Measurements from ENCODE around the gene LYSMD4.

LYSMD4 gene

DNA sequence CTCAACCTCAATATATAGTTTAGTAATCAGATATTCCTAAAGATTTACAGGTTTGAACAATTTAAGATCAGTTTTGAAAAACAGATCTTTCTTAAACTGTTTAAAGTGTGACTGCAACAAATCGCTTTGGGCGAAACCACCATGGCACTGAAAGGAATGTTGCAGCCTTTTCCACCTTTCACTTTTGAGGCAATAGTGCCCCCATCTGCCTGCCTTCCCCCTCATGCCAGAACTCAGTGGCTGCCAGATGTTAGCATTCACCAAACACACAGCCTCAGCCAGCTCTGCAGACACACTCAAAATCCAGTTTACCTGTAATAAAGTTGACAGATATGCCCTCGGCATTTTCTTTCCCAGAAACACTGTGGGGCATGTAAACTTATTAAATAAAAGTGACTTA lies 3.3 kb downstream of the LYSMD4 start:
- peaks cover 10% of the 10 kb centered on the region for H3K36me3 ChIP-seq (ENCODE audit: insufficient read depth, low read length)
- peak overlapping the region; percentile 49 for H3K4me2 ChIP-seq (ENCODE audit: low read length)
- peaks cover 23% of the 10 kb centered on the region for H3K4me1 ChIP-seq (ENCODE audit: control insufficient read depth, insufficient read depth, low read length)
- no peaks in the 10 kb centered on the region for H3K27me3 ChIP-seq (ENCODE audit: control insufficient read depth, insufficient read depth, low read length)
- H3K9ac ChIP-seq (ENCODE audit: low read depth, low read length), result peak overlapping the region; percentile 15
- H3K4me3 ChIP-seq (ENCODE audit: low read length), result no peak overlapping the region
- no peaks in the 10 kb centered on the region for H3K9me3 ChIP-seq (replicated peaks; ENCODE audit: low read length)

GRCh38 chr15:99729327-99729726 lies 3.9 kb downstream of the LYSMD4 start:
- Histone ChIP-seq H3K9ac (ENCODE audit: low read depth, low read length) (peak overlapping the region; percentile 15), H3K4me3 (ENCODE audit: low read length) (no peak overlapping the region)

DNA sequence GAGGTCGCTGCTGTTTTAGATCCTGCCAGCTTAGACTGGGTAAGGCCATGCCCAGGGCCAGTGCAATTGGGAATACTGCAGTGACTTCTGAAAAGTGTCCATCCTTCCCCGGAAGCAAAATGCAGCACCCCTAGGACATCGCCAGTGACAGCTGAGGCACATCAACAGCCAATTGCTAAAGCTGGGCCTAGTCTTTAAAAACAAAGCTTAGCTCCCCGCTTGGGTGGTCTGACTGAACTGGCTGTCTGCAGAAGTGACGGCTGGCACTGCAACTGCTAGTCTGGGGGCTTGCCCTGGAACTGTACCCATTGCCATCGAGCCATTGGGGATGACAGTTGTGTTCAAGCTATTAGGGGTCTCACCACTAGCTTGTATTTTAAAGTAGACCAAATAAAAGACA lies 4.3 kb downstream of the LYSMD4 start:
- Histone ChIP-seq H3K4me1 (ENCODE audit: control insufficient read depth, insufficient read depth, low read length) (peaks cover 23% of the 10 kb centered on the region), H3K4me3 (ENCODE audit: low read length) (no peak overlapping the region), H3K9ac (ENCODE audit: low read depth, low read length) (peak overlapping the region; percentile 15), H3K36me3 (ENCODE audit: insufficient read depth, low read length) (peaks cover 10% of the 10 kb centered on the region), H3K27me3 (ENCODE audit: control insufficient read depth, insufficient read depth, low read length) (no peaks in the 10 kb centered on the region), H3K4me2 (ENCODE audit: low read length) (no peak overlapping the region), H3K9me3 (replicated peaks; ENCODE audit: low read length) (no peaks in the 10 kb centered on the region)

More at GRCh38 chr15:99729327-99729726, 3.9 kb downstream of the LYSMD4 start:
- H3K27me3 ChIP-seq (ENCODE audit: control insufficient read depth, insufficient read depth, low read length), result no peaks in the 10 kb centered on the region
- peak overlapping the region; percentile 49 for H3K4me2 ChIP-seq (ENCODE audit: low read length)
- H3K36me3 ChIP-seq (ENCODE audit: insufficient read depth, low read length), result peaks cover 10% of the 10 kb centered on the region
- H3K4me1 ChIP-seq (ENCODE audit: control insufficient read depth, insufficient read depth, low read length), result peaks cover 23% of the 10 kb centered on the region
- no peaks in the 10 kb centered on the region for H3K9me3 ChIP-seq (replicated peaks; ENCODE audit: low read length)

- H3K4me2 ChIP-seq (ENCODE audit: low read length), result no peak overlapping the region
- no peak overlapping the region for H3K9ac ChIP-seq (ENCODE audit: low read depth, low read length)
- H3K9me3 ChIP-seq (replicated peaks; ENCODE audit: low read length), result no peaks in the 10 kb centered on the region
- H3K36me3 ChIP-seq (ENCODE audit: insufficient read depth, low read length), result peaks cover 10% of the 10 kb centered on the region
- no peaks in the 10 kb centered on the region for H3K27me3 ChIP-seq (ENCODE audit: control insufficient read depth, insufficient read depth, low read length)
- H3K4me3 ChIP-seq (ENCODE audit: low read length), result no peak overlapping the region
- H3K4me1 ChIP-seq (ENCODE audit: control insufficient read depth, insufficient read depth, low read length), result peaks cover 23% of the 10 kb centered on the region
Measured at GRCh38 chr15:99727733-99728132, 5.5 kb downstream of the LYSMD4 start.

- no peaks in the 10 kb centered on the region for H3K27me3 ChIP-seq (ENCODE audit: control insufficient read depth, insufficient read depth, low read length)
- peaks cover 22% of the 10 kb centered on the region for H3K4me1 ChIP-seq (ENCODE audit: control insufficient read depth, insufficient read depth, low read length)
- no peak overlapping the region for H3K4me3 ChIP-seq (ENCODE audit: low read length)
- no peak overlapping the region for H3K9ac ChIP-seq (ENCODE audit: low read depth, low read length)
- no peaks in the 10 kb centered on the region for H3K9me3 ChIP-seq (replicated peaks; ENCODE audit: low read length)
- peaks cover 10% of the 10 kb centered on the region for H3K36me3 ChIP-seq (ENCODE audit: insufficient read depth, low read length)
- no peak overlapping the region for H3K4me2 ChIP-seq (ENCODE audit: low read length)
Measured at GRCh38 chr15:99727330-99727729, 5.9 kb downstream of the LYSMD4 start.

GRCh38 chr15:99726333-99726732 lies 6.9 kb downstream of the LYSMD4 start:
- Histone ChIP-seq H3K4me3 (ENCODE audit: low read length) (no peak overlapping the region), H3K27me3 (ENCODE audit: control insufficient read depth, insufficient read depth, low read length) (no peaks in the 10 kb centered on the region), H3K4me2 (ENCODE audit: low read length) (no peak overlapping the region), H3K36me3 (ENCODE audit: insufficient read depth, low read length) (peaks cover 10% of the 10 kb centered on the region), H3K9me3 (replicated peaks; ENCODE audit: low read length) (no peaks in the 10 kb centered on the region), H3K9ac (ENCODE audit: low read depth, low read length) (no peak overlapping the region), H3K4me1 (ENCODE audit: control insufficient read depth, insufficient read depth, low read length) (peaks cover 17% of the 10 kb centered on the region)

GRCh38 chr15:99722406-99722805 lies 10.8 kb downstream of the LYSMD4 start:
- Histone ChIP-seq H3K4me2 (ENCODE audit: low read length) (no peak overlapping the region), H3K27me3 (ENCODE audit: control insufficient read depth, insufficient read depth, low read length) (no peaks in the 10 kb centered on the region), H3K4me1 (ENCODE audit: control insufficient read depth, insufficient read depth, low read length) (peaks cover 23% of the 10 kb centered on the region), H3K4me3 (ENCODE audit: low read length) (no peak overlapping the region), H3K36me3 (ENCODE audit: insufficient read depth, low read length) (no peaks in the 10 kb centered on the region), H3K9me3 (replicated peaks; ENCODE audit: low read length) (no peaks in the 10 kb centered on the region), H3K9ac (ENCODE audit: low read depth, low read length) (no peak overlapping the region)

GRCh38 chr15:99721896-99722295 lies 11.3 kb downstream of the LYSMD4 start:
- H3K9me3 ChIP-seq (replicated peaks; ENCODE audit: low read length), result no peaks in the 10 kb centered on the region
- H3K9ac ChIP-seq (ENCODE audit: low read depth, low read length), result no peak overlapping the region
- no peaks in the 10 kb centered on the region for H3K27me3 ChIP-seq (ENCODE audit: control insufficient read depth, insufficient read depth, low read length)
- peaks cover 28% of the 10 kb centered on the region for H3K4me1 ChIP-seq (ENCODE audit: control insufficient read depth, insufficient read depth, low read length)
- no peak overlapping the region for H3K4me2 ChIP-seq (ENCODE audit: low read length)
- no peak overlapping the region for H3K4me3 ChIP-seq (ENCODE audit: low read length)
- H3K36me3 ChIP-seq (ENCODE audit: insufficient read depth, low read length), result no peaks in the 10 kb centered on the region

- Histone ChIP-seq H3K4me2 (ENCODE audit: low read length) (no peak overlapping the region), H3K27me3 (ENCODE audit: control insufficient read depth, insufficient read depth, low read length) (no peaks in the 10 kb centered on the region), H3K4me3 (ENCODE audit: low read length) (no peak overlapping the region), H3K9me3 (replicated peaks; ENCODE audit: low read length) (no peaks in the 10 kb centered on the region), H3K4me1 (ENCODE audit: control insufficient read depth, insufficient read depth, low read length) (peaks cover 30% of the 10 kb centered on the region), H3K9ac (ENCODE audit: low read depth, low read length) (no peak overlapping the region), H3K36me3 (ENCODE audit: insufficient read depth, low read length) (no peaks in the 10 kb centered on the region)
Measured at GRCh38 chr15:99721104-99721778, 12.0 kb downstream of the LYSMD4 start.

GRCh38 chr15:99720533-99720932 lies 12.7 kb downstream of the LYSMD4 start:
- peaks cover under 1% of the 10 kb centered on the region for H3K36me3 ChIP-seq (ENCODE audit: insufficient read depth, low read length)
- peaks cover 30% of the 10 kb centered on the region for H3K4me1 ChIP-seq (ENCODE audit: control insufficient read depth, insufficient read depth, low read length)
- no peak overlapping the region for H3K9ac ChIP-seq (ENCODE audit: low read depth, low read length)
- H3K4me2 ChIP-seq (ENCODE audit: low read length), result no peak overlapping the region
- H3K27me3 ChIP-seq (ENCODE audit: control insufficient read depth, insufficient read depth, low read length), result no peaks in the 10 kb centered on the region
- H3K9me3 ChIP-seq (replicated peaks; ENCODE audit: low read length), result no peaks in the 10 kb centered on the region
- H3K4me3 ChIP-seq (ENCODE audit: low read length), result no peak overlapping the region

GRCh38 chr15:99719096-99719541 lies 14.1 kb downstream of the LYSMD4 start:
- Histone ChIP-seq H3K4me2 (ENCODE audit: low read length) (no peak overlapping the region), H3K36me3 (ENCODE audit: insufficient read depth, low read length) (peaks cover 4% of the 10 kb centered on the region), H3K4me3 (ENCODE audit: low read length) (no peak overlapping the region), H3K9ac (ENCODE audit: low read depth, low read length) (no peak overlapping the region), H3K27me3 (ENCODE audit: control insufficient read depth, insufficient read depth, low read length) (no peaks in the 10 kb centered on the region), H3K4me1 (ENCODE audit: control insufficient read depth, insufficient read depth, low read length) (peaks cover 30% of the 10 kb centered on the region), H3K9me3 (replicated peaks; ENCODE audit: low read length) (no peaks in the 10 kb centered on the region)

DNA sequence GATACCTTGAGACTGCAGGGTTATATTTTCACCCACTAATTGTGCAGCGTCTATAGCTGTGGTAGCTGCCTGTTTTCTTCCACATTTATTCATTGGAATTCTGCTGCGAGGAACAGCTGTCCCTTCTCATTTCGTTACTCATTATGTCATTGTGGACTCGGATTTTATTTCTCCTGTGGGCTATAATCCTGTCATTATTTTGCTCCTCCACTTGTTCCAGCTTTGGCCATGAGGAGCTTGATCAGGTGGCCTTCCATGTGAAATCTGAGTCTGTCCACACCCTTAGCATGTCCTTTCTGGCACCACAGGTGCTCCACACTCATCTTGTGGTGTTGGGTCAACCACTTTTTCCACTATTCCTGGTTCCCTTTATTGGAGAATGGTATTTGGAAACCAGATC lies 14.8 kb downstream of the LYSMD4 start:
- Histone ChIP-seq H3K4me3 (ENCODE audit: low read length) (no peak overlapping the region), H3K36me3 (ENCODE audit: insufficient read depth, low read length) (peaks cover 4% of the 10 kb centered on the region), H3K9ac (ENCODE audit: low read depth, low read length) (no peak overlapping the region), H3K4me2 (ENCODE audit: low read length) (no peak overlapping the region), H3K4me1 (ENCODE audit: control insufficient read depth, insufficient read depth, low read length) (peaks cover 30% of the 10 kb centered on the region), H3K27me3 (ENCODE audit: control insufficient read depth, insufficient read depth, low read length) (no peaks in the 10 kb centered on the region), H3K9me3 (replicated peaks; ENCODE audit: low read length) (no peaks in the 10 kb centered on the region)

All from skeletal muscle satellite cell (primary cell).